Stomach (tissue), 4 donors: ENCODE results near the gene SERPINA10.

Experiments
- CTCF ChIP-seq, 7 experiments: fragments of 450-650 bp in 4 of 7; fragments of 200-600 bp in 3 of 7; sonication (generic) in 3 of 7; IDR thresholded peaks; one replicate each; pipeline ENCODE4 v1.5.1; 2016 to 2019; ENCODE audit warnings: antibody characterized with exemption in 7 of 7, control low read depth in 2 of 7, mild to moderate bottlenecking in 1 of 7
- POLR2A ChIP-seq, 4 donors: fragments of 450-650 bp; IDR thresholded peaks; one replicate each; pipeline ENCODE4 v1.6.1; 2016; ENCODE audit warnings: antibody characterized with exemption in 4 of 4, control low read depth in 2 of 4, mild to moderate bottlenecking in 1 of 4, moderate library complexity in 1 of 4
- POLR2AphosphoS5 ChIP-seq, 3 donors: sonication (generic); formaldehyde crosslinking; IDR thresholded peaks; one replicate each; pipeline ENCODE4 v1.6.1; 2016; ENCODE audit warnings: antibody characterized with exemption in 3 of 3

DNA sequence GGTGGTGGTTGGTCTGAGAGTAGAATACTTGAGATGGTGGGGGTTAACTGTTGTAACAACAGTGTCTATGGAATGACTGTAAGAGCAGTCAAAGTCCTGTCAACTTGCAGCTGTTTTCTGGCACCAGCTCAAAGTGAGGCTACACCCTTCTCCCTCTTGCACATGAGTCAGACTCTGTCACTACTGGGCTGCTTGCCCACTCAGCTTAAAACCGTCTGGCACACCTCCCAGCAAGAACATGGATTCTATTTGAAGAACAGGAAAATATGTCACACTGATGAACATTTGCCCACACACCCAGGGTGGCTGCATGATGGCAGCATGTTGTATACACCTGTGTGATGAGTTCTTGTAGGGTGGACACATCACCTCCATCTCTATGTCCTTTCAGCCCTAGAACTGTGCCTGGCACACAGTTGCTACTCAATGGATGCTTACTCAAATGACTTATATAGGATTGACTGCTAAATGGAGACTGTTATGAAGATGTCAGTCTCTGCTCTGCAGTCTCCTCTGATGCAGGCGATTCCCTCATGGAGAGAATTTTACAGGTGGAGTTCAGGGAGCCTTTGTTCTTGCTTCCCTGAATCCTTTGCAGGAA is 49.4 kb upstream of the SERPINA10 start:
- TF ChIP-seq CTCF (IDR thresholded peaks at IDR 0.05), result no peak
- TF ChIP-seq POLR2A (IDR thresholded peaks at IDR 0.05), result no peak
- TF ChIP-seq POLR2AphosphoS5 (IDR thresholded peaks at IDR 0.05), result peak in 2 of 3 donors; percentile 27 to 79
